ENCODE results near the gene BRD4. TPM values are rescaled to one million over a fixed set of nuclear protein-coding genes. Genes with fewer than 3 reads are reported as not detected.

BRD4 gene
- total RNA-seq, 1 donor from 2014 or later, result 53.0 TPM

GRCh38 chr19:15373644-15374043 lies 41.3 kb upstream of the BRD4 start:
- TF ChIP-seq CTCF (IDR thresholded peaks at IDR 0.05) (no peak), POLR2AphosphoS5 (IDR thresholded peaks at IDR 0.05; ENCODE audit: insufficient read depth in 1 of 2, low read depth in 1 of 2) (no peak), POLR2A (IDR thresholded peaks at IDR 0.05) (no peak)
- H3K4me1 ChIP-seq, result peaks cover 50% of the 10 kb centered on the region
- no peaks in the 10 kb centered on the region for H3K9me3 ChIP-seq
- H3K36me3 ChIP-seq, result peaks cover 0 to 47% of the 10 kb centered on the region in 2 donors
- H3K27ac ChIP-seq, result no peak overlapping the region
- H3K27me3 ChIP-seq, result no peaks in the 10 kb centered on the region
- H3K4me3 ChIP-seq, result no peak overlapping the region
- intact Hi-C loops (cut with DNase I), result no loop called here
- DNase-seq (ENCODE audit: extremely low spot score in 2 of 2), result no peak

GRCh38 chr19:15372891-15373301 lies 40.6 kb upstream of the BRD4 start:
- TF ChIP-seq POLR2AphosphoS5 (IDR thresholded peaks at IDR 0.05; ENCODE audit: insufficient read depth in 1 of 2, low read depth in 1 of 2) (no peak), CTCF (IDR thresholded peaks at IDR 0.05) (no peak), POLR2A (IDR thresholded peaks at IDR 0.05) (no peak)
- no peaks in the 10 kb centered on the region for H3K27me3 ChIP-seq
- no peak for DNase-seq (ENCODE audit: extremely low spot score in 2 of 2)
- intact Hi-C loops (cut with DNase I), result no loop called here
- no peaks in the 10 kb centered on the region for H3K9me3 ChIP-seq
- peaks cover 0 to 54% of the 10 kb centered on the region in 2 donors for H3K36me3 ChIP-seq
- H3K4me1 ChIP-seq, result peaks cover 45% of the 10 kb centered on the region
- no peak overlapping the region for H3K4me3 ChIP-seq
- no peak overlapping the region for H3K27ac ChIP-seq

DNA sequence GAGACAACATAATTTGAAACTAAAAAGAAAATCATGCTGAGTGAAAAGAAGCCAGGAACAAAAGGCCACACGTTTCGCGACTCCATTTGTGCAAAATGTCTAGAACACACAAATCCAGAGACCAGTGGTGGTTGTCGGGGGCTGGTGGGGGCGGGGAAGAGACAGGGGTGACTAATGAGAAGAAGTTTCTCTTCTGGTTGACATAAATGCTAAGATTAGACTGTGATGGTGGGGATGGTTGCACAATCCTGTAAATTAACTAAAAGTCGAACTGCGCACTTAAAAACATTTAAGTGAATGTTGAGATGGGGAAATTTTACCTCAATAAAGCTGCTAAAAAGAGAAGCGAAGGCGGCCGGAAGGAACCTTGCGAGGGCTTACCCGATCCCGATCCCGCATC lies 40.1 kb upstream of the BRD4 start:
- H3K36me3 ChIP-seq, result peaks cover 0 to 58% of the 10 kb centered on the region in 2 donors

DNA sequence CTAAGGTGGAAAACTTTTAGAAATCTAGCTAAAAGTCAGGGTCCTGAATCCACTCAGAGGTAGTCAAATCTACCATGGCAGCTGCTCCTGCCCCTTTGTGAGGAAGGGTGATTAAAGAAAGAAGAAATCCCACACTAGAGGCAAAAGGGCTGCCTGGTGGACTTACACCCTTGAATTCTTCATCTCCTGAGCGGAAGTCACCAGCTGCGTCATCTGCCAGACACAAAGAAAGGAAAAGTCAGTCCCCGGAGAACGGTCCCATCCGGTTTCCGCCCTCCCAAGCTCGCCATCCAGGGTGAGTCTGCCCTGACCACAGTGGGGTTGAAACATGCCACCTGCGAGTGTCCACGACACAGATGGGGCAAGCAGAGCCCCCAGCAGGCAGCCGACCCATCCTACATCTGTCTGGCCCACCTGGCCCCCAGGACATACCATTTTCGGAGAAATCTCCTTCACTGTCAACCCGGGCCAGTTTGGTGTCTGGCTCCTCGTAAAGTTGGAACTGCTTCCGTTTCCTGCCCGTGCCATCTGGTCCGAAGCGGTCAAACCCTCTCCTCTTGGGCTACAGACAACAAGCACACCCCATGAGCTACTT lies 39.5 kb upstream of the BRD4 start:
- DNase-seq (ENCODE audit: extremely low spot score in 2 of 2), result no peak
- no peaks in the 10 kb centered on the region for H3K27me3 ChIP-seq
- no peak for TF ChIP-seq POLR2AphosphoS5 (IDR thresholded peaks at IDR 0.05; ENCODE audit: insufficient read depth in 1 of 2, low read depth in 1 of 2)
- TF ChIP-seq CTCF (IDR thresholded peaks at IDR 0.05), result no peak
- no peak for TF ChIP-seq POLR2A (IDR thresholded peaks at IDR 0.05)
- H3K4me1 ChIP-seq, result peaks cover 35% of the 10 kb centered on the region
- H3K4me3 ChIP-seq, result no peak overlapping the region
- no peaks in the 10 kb centered on the region for H3K9me3 ChIP-seq
- intact Hi-C loops (cut with DNase I), result no loop called here
- H3K36me3 ChIP-seq, result peaks cover 0 to 64% of the 10 kb centered on the region in 2 donors
- no peak overlapping the region for H3K27ac ChIP-seq

More for the DNA sequence above, 40.1 kb upstream of the BRD4 start:
- H3K27me3 ChIP-seq, result no peaks in the 10 kb centered on the region
- DNase-seq (ENCODE audit: extremely low spot score in 2 of 2), result no peak
- H3K27ac ChIP-seq, result no peak overlapping the region
- TF ChIP-seq CTCF (IDR thresholded peaks at IDR 0.05) (no peak), POLR2A (IDR thresholded peaks at IDR 0.05) (no peak), POLR2AphosphoS5 (IDR thresholded peaks at IDR 0.05; ENCODE audit: insufficient read depth in 1 of 2, low read depth in 1 of 2) (no peak)
- peaks cover 41% of the 10 kb centered on the region for H3K4me1 ChIP-seq
- intact Hi-C loops (cut with DNase I), result no loop called here
- no peak overlapping the region for H3K4me3 ChIP-seq
- H3K9me3 ChIP-seq, result no peaks in the 10 kb centered on the region

DNA sequence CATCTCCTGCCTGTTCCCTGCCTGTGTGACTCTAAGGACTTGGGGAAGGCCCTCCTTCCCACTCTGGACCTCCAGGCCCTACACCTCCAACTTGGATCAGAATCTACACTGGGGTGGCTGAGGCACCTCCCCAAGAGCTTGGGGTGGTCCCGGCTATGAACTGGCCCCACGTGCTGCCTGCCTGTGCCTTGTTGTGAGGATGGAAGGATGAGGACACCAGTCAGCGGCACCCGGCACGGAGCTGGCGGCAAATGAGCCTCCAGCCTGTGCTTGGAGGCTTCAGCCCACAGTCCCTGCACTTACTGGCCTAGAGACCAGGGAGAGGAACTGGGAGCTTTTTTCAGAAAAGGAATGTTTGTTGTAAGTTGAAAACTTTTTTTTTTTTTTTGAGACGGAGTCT lies 38.8 kb upstream of the BRD4 start:
- no peak overlapping the region for H3K27ac ChIP-seq
- H3K9me3 ChIP-seq, result no peaks in the 10 kb centered on the region
- H3K36me3 ChIP-seq, result peaks cover 0 to 72% of the 10 kb centered on the region in 2 donors
- intact Hi-C loops (cut with DNase I), result no loop called here
- H3K4me1 ChIP-seq, result peaks cover 28% of the 10 kb centered on the region
- no peak for DNase-seq (ENCODE audit: extremely low spot score in 2 of 2)
- TF ChIP-seq POLR2AphosphoS5 (IDR thresholded peaks at IDR 0.05; ENCODE audit: insufficient read depth in 1 of 2, low read depth in 1 of 2), result no peak
- TF ChIP-seq CTCF (IDR thresholded peaks at IDR 0.05), result no peak
- TF ChIP-seq POLR2A (IDR thresholded peaks at IDR 0.05), result no peak
- H3K4me3 ChIP-seq, result no peak overlapping the region
- H3K27me3 ChIP-seq, result no peaks in the 10 kb centered on the region

Data from vagina (tissue), 2 donors.